GM18507 (cell line): ENCODE data around the gene FKRP.
"Not testable (repeated sequence)": the region's sequence is repeated elsewhere in the genome, so short reads cannot be mapped to it uniquely, and the experiment has no call there.

Source experiments
- DNase-seq: peaks from one replicate; pipeline ENCODE4 v3.0.0; 2011; ENCODE audit warnings: low read depth; ENCODE audit not compliant: insufficient read length; ENCODE audit errors: extremely low spot score
- FAIRE-seq: peaks from 2 replicates; lab custom pipeline; 2011; peaks lifted over from hg19 to GRCh38; lab: Jason Lieb, UNC

Gene FKRP

GRCh38 chr19:46802152-46802551, 56.3 kb downstream of the FKRP start:
- FAIRE-seq (no peak), DNase-seq (no peak)

GRCh38 chr19:46803555-46803954, 57.7 kb downstream of the FKRP start:
- FAIRE-seq (no peak), DNase-seq (no peak)

GRCh38 chr19:46804432-46804831, 58.6 kb downstream of the FKRP start:
- not testable (repeated sequence) for FAIRE-seq, DNase-seq

- FAIRE-seq, result no peak
- DNase-seq, result no peak
Observed at GRCh38 chr19:46806656-46807055, 60.8 kb downstream of the FKRP start.
